ENCODE results near the gene ULBP1. TPM values are rescaled to one million over a fixed set of nuclear protein-coding genes. Genes with fewer than 3 reads are reported as not detected.

The ULBP1 gene
- total RNA-seq, 2 donors from 2014 or later = 0.11 to 0.31 TPM

DNA sequence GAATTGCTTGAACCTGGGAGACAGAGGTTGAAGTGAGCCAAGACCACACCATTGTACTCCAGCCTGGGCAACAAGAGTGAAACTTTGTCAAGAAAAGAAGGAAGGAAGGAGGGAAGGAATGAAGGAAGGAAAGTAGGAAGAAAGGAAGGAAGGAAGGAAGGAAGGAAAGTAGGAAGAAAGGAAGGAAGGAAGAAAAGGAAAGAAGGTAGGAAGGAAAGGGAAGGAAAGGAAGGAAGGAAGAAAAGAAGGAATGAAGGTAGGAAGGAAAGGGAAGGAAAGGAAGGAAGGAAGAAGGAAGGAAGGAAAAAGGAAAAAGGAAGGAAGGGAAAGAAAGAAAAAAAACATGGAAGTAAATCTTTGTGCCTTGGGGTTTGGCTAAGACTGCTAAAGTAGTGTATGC is 11.7 kb downstream of the ULBP1 start:
- TF ChIP-seq, protein P1, sequence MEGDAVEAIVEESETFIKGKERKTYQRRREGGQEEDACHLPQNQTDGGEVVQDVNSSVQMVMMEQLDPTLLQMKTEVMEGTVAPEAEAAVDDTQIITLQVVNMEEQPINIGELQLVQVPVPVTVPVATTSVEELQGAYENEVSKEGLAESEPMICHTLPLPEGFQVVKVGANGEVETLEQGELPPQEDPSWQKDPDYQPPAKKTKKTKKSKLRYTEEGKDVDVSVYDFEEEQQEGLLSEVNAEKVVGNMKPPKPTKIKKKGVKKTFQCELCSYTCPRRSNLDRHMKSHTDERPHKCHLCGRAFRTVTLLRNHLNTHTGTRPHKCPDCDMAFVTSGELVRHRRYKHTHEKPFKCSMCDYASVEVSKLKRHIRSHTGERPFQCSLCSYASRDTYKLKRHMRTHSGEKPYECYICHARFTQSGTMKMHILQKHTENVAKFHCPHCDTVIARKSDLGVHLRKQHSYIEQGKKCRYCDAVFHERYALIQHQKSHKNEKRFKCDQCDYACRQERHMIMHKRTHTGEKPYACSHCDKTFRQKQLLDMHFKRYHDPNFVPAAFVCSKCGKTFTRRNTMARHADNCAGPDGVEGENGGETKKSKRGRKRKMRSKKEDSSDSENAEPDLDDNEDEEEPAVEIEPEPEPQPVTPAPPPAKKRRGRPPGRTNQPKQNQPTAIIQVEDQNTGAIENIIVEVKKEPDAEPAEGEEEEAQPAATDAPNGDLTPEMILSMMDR (IDR thresholded peaks at IDR 0.05) = no peak
- Histone ChIP-seq H3K4me1 (no peaks in the 10 kb centered on the region), H3K27me3 (no peaks in the 10 kb centered on the region)

DNA sequence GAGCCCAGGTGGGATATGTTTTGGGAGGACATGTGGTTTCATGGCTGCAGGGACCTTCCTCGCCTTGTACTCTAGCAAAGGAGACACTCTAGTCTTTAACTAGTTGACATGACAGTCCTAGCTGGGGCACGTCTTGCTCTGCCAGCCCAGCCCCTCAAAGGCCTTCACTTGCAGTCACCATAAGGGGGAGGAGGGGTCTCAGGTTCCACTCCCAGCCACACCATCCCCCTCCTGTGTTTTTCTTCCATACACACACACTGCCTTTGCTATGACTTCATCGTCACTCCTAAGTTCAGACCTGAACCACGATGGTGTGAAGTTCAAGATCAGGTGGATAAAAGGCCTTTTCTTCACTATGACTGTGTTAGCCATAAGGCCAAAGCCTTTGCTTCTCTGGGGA is 13.5 kb downstream of the ULBP1 start:
- H3K27me3 ChIP-seq = peaks cover 0 to 4% of the 10 kb centered on the region in 2 donors
- DNase-seq (ENCODE audit: low spot score) = no peak
- H3K27ac ChIP-seq = no peak overlapping the region
- no peaks in the 10 kb centered on the region for H3K9me3 ChIP-seq
- H3K4me3 ChIP-seq = no peak overlapping the region
- TF ChIP-seq, protein P1 (IDR thresholded peaks at IDR 0.05) = no peak
- no peaks in the 10 kb centered on the region for H3K36me3 ChIP-seq
- H3K4me1 ChIP-seq = no peaks in the 10 kb centered on the region

More for the DNA sequence above, 11.7 kb downstream of the ULBP1 start:
- DNase-seq (ENCODE audit: low spot score) = no peak
- H3K4me3 ChIP-seq = no peak overlapping the region
- H3K27ac ChIP-seq = no peak overlapping the region
- no peaks in the 10 kb centered on the region for H3K36me3 ChIP-seq
- no peaks in the 10 kb centered on the region for H3K9me3 ChIP-seq

DNA sequence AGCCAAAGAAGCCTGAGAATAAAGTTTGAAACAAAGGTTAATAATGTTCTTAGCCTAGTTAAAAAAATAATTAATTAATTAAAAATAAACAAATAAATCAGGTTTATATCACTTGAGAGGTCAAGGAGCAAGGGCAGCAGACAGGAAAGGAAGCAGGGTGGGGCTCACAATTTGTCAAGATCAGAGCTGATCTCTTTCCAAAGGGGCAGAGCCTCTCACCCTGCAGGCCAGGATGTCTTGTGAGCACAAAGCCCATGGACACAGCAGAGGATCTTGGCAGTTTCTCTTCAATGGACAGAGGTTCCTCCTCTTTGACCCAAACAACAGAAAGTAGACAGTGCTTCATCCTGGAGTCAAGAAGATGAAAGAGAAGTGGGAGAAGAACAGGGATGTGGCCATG is 14.9 kb downstream of the ULBP1 start:
- Histone ChIP-seq H3K27ac (no peak overlapping the region), H3K36me3 (no peaks in the 10 kb centered on the region), H3K27me3 (peaks cover 0 to 9% of the 10 kb centered on the region in 2 donors), H3K4me3 (no peak overlapping the region), H3K9me3 (no peaks in the 10 kb centered on the region), H3K4me1 (no peaks in the 10 kb centered on the region)
- TF ChIP-seq, protein P1 (IDR thresholded peaks at IDR 0.05) = no peak
- DNase-seq (ENCODE audit: low spot score) = peak; percentile 38

DNA sequence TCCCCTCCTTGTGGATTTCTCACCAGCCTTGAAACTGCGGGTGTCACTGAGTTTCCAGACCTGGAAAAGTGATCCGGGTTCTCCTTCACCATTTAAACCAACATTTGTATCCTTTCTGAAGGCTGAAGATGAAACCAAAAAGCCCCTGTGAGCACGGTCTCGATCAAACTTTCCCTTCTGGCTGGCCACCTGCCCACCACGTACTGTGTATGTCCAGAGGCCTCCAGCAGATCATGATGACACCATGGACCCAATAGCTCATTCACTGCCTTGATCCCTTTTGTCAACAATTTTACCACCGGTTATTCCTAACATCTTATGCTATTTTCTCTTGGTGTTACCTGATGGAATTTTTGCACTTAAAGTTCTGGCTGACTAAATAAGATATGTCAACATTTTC is 15.6 kb downstream of the ULBP1 start:
- H3K36me3 ChIP-seq = no peaks in the 10 kb centered on the region
- TF ChIP-seq, protein P1 (IDR thresholded peaks at IDR 0.05) = no peak
- peaks cover 0 to 9% of the 10 kb centered on the region in 2 donors for H3K27me3 ChIP-seq

DNA sequence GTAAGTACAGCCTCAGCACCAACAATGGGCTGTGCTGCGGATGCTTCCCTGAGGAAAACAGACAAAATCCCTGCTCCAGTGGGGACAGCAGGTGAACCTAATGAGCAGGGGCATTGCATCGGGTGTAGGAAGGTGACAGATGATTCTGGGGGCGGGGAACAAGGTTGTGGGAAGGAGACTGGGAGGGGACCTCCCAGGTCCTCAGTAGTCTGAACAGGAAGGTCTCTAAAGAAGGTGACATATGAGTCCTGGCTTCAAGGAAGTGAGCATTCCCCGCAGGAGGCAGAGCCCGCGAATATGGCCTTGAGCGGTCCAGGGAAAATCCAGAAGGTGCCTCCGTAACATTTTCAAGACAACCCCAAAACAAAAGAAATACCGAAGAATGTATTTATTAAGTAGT is 19.4 kb downstream of the ULBP1 start:
- H3K27me3 ChIP-seq = peaks cover 7 to 32% of the 10 kb centered on the region in 2 donors
- no peak overlapping the region for H3K4me3 ChIP-seq
- TF ChIP-seq, protein P1 (IDR thresholded peaks at IDR 0.05) = no peak
- no peak overlapping the region for H3K27ac ChIP-seq
- H3K9me3 ChIP-seq = peaks cover 0 to 12% of the 10 kb centered on the region in 2 donors
- no peak for DNase-seq (ENCODE audit: low spot score)
- H3K36me3 ChIP-seq = no peaks in the 10 kb centered on the region
- no peaks in the 10 kb centered on the region for H3K4me1 ChIP-seq

More for the DNA sequence above, 15.6 kb downstream of the ULBP1 start:
- Histone ChIP-seq H3K27ac (no peak overlapping the region), H3K9me3 (no peaks in the 10 kb centered on the region), H3K4me1 (no peaks in the 10 kb centered on the region), H3K4me3 (no peak overlapping the region)
- DNase-seq (ENCODE audit: low spot score) = peak; percentile 11

DNA sequence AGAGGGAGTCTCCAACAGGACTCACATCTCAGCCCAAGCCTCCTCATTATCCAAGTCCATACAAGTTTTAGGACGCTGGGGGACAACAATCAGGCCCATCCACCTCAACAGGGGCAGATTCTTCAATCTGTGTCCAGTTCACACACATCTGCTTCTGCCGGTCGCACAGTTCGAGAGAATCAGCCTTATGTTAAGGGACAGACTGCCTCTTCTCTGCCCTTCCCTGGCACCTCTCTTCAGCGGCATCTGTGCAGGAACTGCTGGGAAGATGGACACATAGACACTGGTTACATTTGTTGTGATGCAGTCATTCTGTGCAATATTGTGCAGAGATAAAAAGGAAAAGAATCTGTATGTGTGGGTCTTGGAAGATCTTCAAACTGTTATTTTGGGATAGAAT is 21.0 kb downstream of the ULBP1 start:
- Histone ChIP-seq H3K27me3 (peaks cover 21 to 49% of the 10 kb centered on the region in 2 donors), H3K36me3 (no peaks in the 10 kb centered on the region), H3K9me3 (peaks cover 0 to 26% of the 10 kb centered on the region in 2 donors), H3K4me1 (no peaks in the 10 kb centered on the region), H3K27ac (no peak overlapping the region), H3K4me3 (no peak overlapping the region)
- TF ChIP-seq, protein P1 (IDR thresholded peaks at IDR 0.05) = no peak
- no peak for DNase-seq (ENCODE audit: low spot score)

All from right atrium auricular region (tissue), 2 donors.